Myocyte (in vitro differentiated cells): ENCODE measurements around the gene OR13J1. TPM values are rescaled to one million over a fixed set of nuclear protein-coding genes. Genes with fewer than 3 reads are reported as not detected.
A peak's percentile ranks its signal among the peaks of the same experiment; 100 is the strongest.

ENCODE experiments used
- DNase-seq: peaks from one replicate; pipeline ENCODE4 v3.0.0-alpha.2; 2012; ENCODE audit warnings: low read depth
- total RNA-seq: library from RNA; depleted of rRNA; stranded (reverse); fragments of >200 nt; gene quantifications from 2 replicates; pipeline ENCODE4 v1.2.3, GENCODE V29; 2014

OR13J1 gene
- total RNA-seq, 1 donor from 2014 or later, result not detected

DNA sequence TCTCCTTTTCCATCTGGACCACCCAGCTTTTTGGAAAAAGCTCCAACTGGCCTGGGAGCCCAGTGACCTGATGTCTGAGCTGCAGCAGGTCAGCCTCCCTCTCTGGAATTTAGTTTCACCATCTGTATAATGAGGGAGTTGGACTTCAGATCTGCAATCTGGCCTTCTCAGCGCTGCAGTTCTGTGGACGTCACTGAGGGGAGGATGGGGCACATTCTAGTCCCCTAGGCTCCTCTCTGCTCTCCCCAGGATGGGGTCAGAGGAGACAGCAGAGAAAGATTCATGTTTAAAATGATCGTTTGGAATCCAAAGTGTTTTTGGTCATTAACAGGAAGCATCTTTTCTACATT lies 10.2 kb downstream of the OR13J1 start:
- DNase-seq, result no peak

DNA sequence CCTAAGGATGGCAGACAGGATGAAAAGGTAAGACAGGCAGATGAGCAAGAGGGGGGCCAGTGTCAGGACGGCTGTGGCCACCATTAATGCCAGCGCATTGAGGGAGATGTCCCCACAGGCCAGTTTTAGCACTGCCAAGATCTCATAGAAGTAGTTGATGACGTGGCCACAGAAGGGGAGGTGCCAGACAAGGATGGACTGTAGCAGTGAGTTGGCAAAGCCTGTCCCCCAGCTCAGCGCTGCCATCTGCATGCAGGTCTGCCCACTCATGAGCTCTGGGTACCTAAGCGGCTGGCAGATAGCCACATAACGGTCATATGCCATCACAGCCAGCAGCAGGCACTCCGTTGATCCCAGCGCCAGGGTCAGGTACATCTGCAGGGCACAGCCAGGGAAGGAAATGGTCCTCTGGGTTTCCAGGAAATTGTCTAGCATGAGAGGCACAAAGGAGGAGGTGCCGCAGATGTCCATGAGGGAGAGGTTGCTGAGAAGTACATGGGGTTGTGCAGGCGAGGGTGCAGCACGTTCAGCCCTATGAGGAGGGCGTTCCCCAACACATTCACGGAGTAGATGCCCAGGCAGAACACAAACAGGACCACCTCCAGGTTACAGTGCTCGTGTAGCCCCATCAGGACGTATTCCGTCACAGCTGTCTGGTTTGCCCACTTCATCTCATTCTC lies 10.8 kb downstream of the OR13J1 start:
- DNase-seq, result peak; percentile 48

DNA sequence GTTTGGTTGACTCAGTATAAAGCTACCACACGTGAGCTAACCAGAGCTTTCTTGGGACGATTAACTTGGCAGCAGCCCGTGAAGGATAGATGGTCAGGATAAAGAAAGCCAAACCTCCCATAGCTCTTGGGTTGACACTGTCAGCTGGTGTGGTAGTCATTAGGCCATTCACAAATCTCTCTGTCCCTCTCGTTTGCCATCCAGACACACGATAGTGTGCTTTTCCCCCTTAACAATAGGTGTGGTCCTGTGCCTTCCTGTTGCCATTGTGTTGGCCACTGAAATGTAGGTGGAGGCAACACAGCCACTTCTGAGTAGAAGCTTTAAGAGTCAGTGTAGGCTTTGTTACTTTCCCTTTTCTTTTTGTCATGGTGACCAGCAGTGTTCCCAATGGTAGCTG lies 11.7 kb downstream of the OR13J1 start:
- no peak for DNase-seq

DNA sequence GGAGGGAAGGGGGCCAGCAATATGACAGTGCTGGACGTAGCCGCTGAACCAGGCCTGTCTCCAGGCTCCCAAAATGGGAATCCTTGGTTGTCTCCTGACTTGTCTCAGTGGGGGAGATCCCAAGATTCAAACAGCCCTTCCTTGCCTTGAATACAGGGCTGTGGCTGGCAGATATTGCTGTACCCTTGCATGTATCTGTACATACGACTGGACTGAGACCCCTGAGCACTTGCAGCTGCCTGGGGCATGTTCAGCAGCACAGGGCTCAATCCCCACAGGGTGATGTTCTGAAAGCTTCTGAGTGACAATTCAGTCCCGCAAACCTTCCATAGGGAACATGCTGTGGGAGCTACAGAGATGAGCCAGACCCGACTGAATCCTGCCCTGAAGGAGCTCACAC lies 13.3 kb downstream of the OR13J1 start:
- DNase-seq, result no peak

DNA sequence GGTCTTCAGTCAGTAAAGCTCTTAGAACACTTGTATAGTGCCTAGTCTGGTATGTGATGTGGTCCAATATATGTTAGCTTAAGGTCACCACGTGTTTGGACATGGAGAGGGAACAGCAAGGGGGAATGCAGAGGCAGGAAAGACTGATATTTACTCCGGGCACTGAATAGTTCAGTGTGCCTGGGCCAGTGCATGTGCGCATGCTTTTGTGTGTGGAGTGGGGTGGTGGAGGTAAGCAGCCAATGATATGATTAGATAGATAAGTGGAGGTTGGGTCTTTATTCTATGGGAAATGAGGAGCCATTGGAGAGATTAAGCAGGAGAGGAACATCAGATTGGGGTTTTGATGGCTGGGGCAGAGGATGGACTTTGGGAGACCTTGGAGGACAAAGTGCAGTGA lies 14.0 kb downstream of the OR13J1 start:
- no peak for DNase-seq

DNA sequence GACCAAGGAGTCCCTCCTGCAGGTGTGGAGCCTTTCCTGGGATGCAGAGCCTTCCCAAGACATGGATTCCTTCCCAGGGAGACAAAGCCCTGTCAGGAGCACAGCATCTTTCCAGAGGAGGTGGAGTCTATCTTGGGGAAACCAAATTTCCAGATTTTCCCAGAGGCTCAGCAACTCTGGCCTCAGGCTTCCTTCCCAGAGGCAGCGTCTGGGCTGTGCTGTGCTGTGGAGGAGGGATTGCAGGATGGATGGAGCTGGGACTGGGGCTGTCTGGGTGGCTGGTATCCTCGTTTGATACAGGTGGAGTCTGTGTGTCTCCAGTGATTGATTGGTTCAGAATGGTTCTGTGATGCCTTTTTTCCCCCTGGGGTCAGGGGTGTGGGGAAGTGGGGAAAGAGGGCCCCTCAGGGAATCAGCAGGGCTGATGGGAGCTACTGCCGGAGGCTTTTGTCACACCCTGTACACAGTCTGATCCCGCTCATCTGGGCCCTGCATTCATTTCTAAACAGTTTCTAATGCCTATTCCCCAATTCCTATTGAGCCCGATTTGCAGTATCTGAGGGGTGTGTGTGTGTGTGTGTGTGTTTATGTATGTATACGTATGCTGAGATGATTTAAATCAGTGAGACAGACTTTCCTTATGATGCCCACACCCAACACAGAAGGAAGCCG lies 16.0 kb downstream of the OR13J1 start:
- no peak for DNase-seq

DNA sequence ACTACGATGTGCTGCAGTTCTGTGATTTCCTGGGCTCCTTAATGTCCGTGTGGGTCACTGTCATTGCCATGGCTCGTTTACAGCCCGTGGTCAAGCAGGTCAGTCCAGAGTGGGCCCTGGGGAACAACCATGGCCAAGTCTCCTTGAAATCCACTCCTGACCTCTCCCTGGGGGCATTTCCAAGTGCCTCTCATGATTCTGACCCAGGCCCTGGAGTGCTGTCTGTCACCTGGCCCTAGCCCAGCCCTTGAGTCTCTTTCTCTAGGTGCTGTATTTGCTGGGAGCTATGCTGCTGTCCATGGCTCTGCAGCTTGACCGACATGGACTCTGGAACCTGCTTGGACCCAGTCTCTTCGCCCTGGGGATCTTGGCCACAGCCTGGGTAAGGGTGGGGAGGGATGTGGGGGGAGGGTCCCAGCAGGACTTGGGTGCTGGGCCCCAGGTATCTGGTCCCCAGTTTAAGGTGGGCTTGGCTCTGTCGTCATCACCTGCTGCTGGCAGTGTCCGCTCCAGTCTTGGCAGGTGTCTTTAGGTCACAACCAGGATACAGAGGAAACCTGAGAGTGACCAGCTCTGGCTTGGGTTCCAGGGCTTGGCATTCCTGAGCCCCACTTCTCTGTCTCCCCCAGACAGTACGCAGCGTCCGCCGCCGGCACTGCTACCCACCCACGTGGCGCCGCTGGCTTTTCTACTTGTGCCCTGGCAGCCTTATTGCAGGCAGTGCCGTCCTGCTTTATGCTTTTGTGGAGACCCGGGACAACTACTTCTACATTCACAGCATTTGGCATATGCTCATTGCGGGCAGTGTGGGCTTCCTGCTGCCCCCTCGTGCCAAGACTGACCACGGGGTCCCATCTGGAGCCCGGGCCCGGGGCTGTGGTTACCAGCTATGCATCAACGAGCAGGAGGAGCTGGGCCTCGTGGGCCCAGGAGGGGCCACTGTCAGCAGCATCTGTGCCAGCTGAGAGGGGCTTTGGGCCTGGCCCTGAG lies 17.0 kb downstream of the OR13J1 start:
- no peak for DNase-seq

DNA sequence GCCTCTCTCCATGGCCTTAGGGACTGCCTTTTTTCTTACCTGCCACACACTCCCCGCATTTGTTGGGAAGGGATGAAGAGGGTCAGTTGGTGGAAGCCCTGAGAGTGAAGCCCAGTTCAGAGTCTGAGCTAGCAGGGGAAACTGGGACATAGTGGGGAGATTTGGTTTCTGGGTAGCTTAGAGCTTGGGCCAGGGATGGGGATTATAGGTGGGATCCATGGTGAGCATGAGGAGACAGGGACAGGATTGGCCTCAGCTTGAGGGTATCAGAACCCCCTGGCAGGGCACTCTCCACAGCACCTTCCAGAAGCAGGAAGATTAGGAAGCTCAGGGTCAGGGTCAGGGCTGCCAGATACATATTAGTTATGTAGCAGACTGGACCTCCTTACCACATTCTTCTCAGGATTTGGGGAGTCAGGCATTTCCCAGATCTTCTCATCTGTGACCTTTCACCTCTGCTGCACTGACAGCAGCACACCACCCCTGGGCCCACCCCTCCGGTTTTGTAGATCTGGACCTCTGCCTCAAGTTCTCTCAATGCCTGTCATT lies 17.9 kb downstream of the OR13J1 start:
- no peak for DNase-seq

DNA sequence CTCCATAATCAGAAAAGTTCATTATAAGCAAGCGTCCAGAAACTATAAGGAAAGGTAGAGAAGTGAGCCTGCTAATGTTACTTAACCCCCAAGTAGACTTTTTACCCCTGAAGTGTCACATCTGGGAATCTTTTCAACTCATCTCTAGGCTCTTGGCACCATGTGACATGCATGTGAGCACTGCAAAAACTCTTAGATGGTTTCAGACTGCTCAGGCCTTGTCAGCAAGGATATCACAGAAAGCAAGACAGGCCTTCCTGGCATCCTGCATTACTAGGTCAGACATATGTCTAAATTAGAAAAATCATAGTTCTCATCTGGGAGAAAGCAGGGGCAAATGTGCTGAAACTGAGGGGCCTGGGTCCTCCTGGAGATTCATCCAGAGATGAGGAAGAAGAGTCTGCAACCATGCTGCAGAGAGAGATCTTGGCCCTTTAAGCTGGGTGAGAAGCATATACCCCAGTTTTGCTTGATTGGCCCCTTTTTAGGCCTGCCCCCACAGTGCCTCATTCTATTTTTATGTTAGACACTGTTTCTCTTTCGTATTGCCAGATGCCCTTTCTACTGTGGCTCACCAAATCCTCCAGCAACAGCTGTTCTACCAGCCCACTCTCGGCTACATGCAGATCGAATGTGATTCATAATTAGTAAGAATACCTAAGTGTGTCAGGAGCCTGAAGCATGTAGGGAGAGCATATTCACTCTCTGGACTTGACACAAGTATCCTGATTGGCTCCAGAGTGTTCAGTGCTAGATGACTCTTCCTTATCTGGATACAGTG lies 22.2 kb downstream of the OR13J1 start:
- peak; percentile 97 for DNase-seq

DNA sequence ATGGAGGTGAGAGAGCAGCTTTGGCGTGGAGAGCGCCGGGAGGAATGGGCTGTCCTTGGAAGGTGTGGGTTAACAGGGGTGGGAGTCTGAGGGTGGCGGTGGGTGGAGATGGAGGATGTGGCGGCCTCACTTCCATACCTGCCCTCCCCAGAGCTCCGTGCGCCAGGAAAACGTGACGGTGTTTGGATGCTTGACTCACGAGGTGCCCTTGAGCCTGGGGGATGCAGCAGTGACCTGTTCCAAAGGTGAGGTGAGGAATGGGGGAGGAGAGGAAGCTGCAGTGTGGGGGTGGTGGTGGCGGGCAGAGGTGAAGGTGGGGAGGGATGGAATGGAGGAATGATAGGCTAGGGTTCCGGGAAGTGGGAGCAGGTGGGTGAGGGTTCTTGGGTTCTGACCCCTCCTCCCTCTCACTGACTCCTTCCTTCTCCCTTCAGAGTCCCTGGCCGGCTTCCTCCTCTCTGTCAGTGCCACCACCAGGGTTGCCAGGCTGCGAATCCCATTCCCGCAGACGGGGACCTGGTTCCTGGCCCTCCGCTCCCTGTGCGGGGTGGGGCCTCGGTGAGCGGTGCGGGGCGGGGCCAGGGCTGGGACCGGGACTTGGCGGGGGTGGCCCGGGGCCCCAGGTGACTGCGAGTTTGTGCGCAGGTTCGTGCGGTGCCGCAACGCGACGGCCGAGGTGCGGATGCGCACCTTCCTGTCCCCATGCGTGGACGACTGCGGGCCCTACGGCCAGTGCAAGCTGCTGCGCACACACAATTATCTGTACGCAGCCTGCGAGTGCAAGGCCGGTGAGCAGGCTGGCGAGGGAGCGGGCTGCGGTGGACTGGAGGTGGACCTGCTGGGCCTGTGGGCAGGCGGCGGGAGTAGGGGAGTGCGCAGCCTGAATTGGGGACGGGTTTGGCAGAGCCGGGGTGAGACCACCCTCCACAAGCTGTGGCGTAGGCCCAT lies 24.1 kb downstream of the OR13J1 start:
- DNase-seq, result no peak

DNA sequence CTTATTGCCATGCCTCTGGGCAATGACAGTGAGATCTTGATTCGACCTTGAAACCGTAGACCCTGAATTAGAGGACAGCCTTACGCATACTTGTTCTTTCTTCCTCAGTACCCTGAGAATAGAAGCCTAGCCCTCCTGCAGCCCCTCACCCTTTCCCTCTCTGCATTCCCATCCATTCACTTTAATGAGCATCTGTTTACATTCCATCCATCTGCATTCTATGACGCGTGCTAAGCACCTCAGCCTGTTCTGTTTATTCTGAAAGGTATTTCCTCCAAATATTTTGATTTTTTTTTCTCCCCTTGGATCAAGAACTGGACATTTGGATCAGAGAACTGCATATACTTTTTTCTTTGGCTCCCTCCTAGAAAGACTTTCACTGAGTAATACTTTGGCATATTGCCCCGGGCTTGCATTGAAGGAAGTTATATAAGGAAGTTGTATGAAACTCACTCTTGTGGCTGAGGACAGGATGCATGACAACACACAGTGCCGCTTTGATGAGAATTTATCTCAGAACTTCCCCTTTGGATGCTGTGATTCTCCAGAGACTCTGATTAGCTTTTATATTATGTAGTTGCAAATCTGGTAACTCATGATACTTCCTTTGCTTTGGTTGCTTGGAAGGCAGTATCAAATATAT lies 25.5 kb downstream of the OR13J1 start:
- no peak for DNase-seq

DNA sequence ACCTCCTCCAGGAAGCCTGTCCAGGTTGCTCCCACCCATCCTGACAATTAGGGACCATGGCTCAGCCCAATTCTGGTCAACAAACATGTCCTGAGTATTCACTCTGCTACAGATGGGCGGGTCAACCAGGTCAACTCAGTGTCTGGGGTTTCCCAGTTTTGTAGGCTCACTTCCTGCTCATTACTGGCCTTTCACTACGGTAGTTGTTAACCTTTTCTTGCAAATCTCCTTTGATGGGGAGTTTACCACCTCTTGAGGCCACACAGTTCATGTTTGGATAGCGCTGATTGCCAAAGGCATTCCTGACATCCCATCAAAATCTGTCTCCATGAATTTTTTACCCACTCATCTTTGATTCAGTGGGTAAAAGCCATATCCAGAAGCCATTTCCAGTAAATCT lies 27.4 kb downstream of the OR13J1 start:
- DNase-seq, result no peak

DNA sequence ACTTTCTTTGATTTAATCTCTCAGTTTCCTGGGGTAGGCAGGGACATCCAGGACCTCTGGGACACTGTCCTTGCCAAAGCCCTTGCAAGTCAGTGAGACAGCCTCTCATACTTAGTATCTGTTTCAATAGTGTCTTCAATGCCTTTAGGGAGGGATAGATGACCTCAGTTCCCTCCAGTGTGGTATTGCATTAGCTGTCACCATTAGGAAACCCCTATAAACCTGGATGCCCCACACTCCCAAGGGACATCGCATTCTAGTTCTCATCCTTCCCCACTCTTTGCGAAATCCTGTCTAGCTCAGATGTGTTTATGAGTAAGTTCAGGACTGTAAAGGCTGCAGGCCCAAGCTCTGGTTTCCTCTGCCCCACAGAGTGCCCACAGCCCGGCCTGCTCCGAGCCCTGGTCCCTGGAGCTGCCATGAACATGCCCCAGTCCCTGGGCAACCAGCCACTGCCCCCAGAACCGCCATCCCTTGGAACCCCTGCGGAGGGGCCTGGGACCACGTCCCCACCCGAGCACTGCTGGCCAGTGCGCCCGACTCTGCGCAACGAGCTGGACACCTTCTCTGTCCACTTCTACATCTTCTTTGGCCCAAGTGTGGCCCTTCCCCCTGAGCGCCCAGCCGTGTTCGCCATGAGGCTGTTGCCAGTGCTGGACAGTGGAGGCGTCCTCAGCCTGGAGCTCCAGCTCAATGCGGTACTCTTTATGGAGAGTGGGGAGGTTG lies 28.0 kb downstream of the OR13J1 start:
- DNase-seq, result no peak

DNA sequence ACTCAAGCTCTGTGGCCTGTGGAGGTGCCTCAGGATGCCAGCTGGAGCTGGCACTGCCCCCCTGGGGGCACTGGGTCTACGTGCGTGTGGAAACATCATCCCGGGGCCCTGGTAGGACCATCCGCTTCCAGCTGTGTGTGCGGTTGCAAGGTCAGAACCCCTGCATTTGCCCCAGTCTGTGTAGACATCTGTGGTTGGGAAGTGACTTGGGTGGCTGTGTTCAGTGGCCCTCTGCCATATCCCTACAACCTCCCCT lies 28.6 kb downstream of the OR13J1 start:
- no peak for DNase-seq

DNA sequence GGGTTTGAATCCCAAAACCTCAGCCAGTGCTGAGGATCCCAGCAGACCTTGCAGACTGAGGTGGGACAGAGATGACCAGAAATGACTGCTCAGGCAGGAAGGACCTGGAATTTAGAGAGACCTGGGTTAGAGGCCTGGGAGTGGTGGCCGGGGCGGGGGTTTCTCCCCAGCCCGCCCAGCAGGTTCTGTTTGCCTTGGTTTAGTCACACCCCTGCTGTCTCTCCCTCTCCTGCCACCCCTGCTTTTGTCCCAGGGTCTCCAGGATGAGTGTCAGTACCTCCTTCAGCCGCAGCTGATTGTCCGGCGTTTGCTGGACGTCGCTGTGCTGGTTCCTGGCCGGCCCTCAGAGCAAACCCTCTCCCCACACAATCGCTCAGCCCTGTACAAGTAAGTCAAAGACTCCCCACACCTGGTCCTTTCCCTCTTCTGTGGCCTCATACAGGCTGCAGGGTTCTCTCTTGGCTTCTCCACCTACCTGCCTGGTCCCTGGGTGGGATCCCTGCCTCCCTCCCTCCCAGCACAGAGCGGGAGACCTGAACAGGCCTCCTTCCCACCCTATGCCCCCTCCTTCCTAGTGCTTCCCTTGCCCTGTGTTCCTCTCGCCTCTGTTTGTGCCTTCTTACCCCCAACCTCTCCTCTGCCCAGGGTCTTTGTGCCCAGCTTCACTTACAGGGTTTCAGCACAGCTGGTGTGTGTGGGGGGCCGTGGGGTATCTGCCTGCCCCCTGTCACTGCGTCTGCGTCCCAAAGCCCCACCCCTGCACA lies 29.1 kb downstream of the OR13J1 start:
- no peak for DNase-seq

DNA sequence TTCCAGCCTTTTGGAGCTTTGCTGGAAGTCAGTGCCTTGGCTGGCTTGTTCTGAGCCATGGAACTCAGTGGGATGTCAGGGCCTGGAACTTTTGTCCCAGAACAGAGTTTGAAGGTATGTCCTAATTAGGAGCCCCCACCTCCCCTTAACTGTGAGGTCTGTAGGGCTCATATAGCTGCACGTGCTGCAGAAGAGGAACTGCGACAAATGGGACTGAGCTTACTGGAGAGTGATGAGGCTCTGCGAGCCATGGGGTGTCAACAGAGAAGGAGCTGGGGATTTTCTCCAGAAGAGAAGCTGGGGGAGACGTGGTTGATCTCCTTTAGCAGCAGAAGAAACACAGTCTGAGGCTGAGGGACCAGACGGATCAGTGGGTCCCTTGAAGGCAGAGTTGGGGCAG lies 30.3 kb downstream of the OR13J1 start:
- DNase-seq, result no peak

DNA sequence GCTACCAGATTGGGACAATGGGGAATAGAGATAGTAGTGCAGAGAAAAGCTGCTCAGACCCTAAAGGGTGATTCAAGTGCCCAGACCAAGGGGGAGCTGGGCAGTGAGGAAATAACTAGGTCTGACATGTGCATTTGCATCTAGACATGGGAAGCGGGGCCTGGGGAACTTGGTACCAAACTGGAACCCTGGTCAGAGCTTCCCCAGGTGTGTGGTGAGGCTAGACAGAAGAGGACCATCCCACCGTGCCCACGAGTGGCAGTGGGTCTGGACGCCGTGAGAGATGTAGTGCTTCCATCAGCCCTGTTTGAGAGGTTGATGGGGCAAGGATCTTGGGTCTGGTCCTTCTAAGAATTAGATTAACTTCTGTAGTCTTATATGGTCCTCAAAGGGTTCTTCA lies 33.6 kb downstream of the OR13J1 start:
- no peak for DNase-seq

DNA sequence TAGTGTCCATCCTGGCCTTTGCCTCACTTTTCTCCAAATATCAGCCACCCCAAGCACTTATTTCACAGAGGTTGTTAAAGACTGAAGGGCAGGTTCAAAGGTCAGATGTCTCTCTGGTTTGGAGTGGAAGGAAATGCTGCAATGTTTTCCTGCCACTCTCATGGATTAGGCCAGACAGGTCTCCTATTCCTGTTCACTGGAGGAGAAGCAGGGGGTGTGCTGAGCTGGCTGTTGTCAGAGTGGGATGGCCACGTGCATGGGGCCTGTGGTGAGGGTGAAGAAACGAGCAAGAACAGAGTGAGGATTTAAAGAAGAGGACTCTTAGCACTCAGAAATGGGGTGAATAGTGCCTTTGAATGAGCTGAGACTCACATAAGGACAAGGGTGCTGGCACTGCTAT lies 34.4 kb downstream of the OR13J1 start:
- DNase-seq, result no peak
